LNCaP clone FGC (cell line): Measurements from ENCODE around the gene KMT2C.
"Not testable (repeated sequence)": the region's sequence is repeated elsewhere in the genome, so short reads cannot be mapped to it uniquely, and the experiment has no call there.

Experiments
- DNase-seq: peaks from one replicate; pipeline ENCODE4 v3.0.0-alpha.2; 2011; ENCODE audit warnings: low read depth
- H3K4me3 ChIP-seq: 2 replicates; pipeline ENCODE4 v1.5.1; 2011; ENCODE audit warnings: mild to moderate bottlenecking, low read depth, low read length, control low read depth
- TF ChIP-seq, protein P1 (sequence below): IDR thresholded peaks from 2 replicates; pipeline ENCODE4 v1.5.1; 2012; ENCODE audit warnings: mild to moderate bottlenecking; ENCODE audit not compliant: control insufficient read depth, insufficient read depth; ENCODE audit errors: extremely low read depth

The KMT2C gene

DNA sequence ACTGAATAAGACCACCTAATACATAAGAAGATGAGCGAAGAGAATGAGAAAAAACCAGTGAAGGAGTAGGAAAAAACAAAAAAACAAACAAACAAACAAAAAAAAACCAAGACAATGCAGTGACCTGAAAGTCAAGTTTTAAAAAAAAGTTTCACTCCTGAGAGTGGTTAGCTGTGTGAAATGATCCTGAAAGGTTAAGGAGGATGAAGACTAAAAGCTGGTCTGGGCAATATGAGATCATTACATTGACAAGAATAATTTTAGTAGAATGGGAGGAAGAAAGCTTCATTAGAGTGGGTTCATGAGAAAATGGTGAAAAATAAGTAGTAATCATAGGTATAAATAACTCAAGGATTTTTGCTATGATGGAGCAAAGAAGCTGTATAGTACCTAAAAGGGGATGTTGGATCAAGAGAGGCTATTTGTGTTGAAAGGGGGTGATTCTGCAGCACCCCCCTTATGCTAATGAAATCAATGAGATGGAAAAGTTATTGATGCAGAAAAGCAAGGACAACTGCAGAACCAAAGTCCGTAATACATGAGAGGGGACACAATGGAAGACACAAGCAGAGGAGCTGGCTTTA, 80.2 kb downstream of the KMT2C start:
- no peak for DNase-seq
- TF ChIP-seq, protein P1, sequence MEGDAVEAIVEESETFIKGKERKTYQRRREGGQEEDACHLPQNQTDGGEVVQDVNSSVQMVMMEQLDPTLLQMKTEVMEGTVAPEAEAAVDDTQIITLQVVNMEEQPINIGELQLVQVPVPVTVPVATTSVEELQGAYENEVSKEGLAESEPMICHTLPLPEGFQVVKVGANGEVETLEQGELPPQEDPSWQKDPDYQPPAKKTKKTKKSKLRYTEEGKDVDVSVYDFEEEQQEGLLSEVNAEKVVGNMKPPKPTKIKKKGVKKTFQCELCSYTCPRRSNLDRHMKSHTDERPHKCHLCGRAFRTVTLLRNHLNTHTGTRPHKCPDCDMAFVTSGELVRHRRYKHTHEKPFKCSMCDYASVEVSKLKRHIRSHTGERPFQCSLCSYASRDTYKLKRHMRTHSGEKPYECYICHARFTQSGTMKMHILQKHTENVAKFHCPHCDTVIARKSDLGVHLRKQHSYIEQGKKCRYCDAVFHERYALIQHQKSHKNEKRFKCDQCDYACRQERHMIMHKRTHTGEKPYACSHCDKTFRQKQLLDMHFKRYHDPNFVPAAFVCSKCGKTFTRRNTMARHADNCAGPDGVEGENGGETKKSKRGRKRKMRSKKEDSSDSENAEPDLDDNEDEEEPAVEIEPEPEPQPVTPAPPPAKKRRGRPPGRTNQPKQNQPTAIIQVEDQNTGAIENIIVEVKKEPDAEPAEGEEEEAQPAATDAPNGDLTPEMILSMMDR = no peak
- no peak overlapping the region for H3K4me3 ChIP-seq

DNA sequence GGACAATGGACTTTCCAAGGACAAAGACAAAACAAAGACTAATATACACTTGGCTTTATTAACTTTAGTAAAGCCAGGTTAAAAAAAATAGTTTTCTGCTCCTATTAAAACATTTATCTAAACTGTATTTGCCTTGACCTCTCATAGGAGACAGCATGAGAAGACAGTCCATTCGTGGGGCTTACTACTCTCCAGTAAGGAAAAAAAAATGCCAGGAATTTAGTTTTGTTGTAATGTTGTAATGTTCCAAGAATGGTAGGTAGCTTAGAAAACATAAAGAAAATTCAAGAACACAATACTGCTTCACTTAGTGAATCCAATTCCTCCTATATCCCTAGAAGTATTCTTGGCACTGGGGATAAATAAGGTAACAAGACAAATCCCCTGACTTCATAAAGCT, 81.7 kb downstream of the KMT2C start:
- DNase-seq = no peak
- H3K4me3 ChIP-seq = no peak overlapping the region
- TF ChIP-seq, protein P1 = no peak

DNA sequence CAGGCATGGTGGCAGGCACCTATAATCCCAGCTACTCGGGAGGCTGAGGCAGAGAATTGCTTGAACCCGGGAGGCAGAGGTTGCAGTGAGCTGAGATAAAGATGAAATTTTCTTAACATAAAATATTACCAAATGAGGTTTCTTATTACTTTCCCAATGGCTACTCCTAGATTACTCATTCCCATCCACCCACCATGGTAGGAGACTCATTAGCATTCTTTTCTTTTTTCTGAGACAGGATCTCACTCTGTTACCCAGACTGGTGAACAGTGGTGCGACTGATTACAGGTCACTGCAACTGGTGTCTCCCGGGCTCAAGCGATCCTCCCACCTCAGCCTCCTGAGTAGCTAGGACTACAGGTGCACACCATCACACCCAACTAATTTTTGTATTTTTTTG, 82.5 kb downstream of the KMT2C start:
- H3K4me3 ChIP-seq, DNase-seq: not testable (repeated sequence)

DNA sequence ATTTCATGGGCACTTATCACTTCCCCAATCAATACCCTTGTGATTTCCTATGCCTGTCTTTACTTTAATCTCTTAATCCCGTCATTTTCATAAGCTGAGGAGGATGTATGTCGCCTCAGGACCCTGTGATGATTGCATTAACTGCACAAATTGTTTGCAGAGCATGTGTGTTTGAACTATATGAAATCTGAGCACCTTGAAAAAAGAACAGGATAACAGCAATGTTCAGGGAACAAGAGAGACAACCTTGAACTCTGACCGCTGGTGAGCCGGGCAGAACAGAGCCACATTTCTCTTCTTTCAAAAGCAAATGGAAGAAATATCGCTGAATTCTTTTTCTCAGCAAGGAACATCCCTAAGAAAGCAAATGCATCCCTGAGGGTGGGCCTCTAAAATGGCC, 84.1 kb downstream of the KMT2C start:
- not testable (repeated sequence) for H3K4me3 ChIP-seq, DNase-seq

DNA sequence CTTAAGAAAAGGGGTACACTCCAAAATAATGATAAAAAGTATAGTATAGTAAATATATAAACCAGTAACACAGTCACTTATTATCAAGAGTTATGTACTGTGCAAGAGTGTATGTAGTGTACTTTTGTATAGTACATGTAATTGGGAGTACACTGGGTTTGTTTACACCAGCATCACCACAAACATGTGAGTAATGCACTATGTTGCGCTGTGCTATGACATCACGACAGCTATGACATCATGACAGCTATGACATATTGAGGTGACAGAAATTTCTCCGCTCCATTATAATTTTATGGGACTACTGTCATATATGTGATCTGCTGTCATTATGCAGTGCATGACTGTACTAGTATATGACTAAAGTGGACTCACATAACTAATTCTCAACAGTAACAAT, 84.6 kb downstream of the KMT2C start:
- H3K4me3 ChIP-seq = no peak overlapping the region
- no peak for DNase-seq
- TF ChIP-seq, protein P1 = no peak

DNA sequence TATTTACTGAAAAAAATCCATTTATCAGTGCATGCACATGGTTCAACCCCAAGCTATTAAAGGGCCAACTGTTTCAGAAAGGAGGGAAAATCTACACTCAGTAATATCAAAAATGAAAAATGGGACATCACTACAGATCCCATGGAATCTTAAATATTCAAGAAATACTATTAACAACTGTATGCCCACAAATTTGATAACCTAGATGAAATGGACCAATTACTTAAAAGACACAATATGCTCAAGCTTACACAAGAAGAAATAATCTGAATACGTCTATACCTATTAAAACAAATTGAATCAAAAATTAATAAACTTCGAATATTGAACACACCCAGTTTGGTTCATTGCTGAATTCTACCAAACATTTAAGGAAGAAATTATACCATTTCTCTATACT, 87.9 kb downstream of the KMT2C start:
- TF ChIP-seq, protein P1 = no peak
- H3K4me3 ChIP-seq = no peak overlapping the region
- DNase-seq = no peak

DNA sequence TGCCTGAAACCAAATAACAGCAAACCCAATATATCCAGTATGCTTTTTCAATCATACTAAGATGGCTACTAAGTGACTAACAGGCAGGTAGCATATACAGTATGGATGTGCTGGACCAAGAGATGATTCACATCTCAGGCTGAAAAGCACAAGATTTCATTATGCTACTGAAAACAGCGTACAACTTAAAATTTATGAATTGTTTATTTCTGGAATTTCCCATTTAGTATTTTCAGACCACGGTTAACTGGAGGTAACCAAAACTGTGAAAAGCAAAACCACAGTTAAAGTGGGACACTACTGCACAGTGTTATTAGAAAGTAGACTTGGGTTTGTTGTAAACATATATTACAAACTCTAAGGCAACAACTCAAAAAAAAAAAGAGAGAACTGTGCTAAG, 91.5 kb downstream of the KMT2C start:
- TF ChIP-seq, protein P1 = no peak
- H3K4me3 ChIP-seq = no peak overlapping the region
- DNase-seq = no peak

DNA sequence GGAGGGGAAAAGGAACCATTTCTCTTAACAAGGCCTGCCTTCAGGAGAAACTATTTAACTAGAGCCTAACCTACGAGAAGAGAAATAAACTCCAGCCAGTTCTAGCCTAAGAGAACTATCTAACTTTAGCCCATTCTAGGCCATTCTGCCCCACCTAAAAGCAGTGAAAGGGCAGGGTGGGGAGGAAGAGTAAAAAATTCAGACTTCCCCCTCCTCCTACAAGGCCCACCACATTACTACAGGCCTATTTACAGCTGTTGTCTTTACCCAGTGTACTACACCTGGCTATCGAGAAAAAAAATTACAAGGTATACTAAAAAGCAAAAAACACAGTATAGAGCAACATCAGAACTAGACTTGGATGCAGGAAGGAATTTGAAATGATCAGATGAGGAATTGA, 93.0 kb downstream of the KMT2C start:
- TF ChIP-seq, protein P1 = no peak
- DNase-seq = no peak
- H3K4me3 ChIP-seq = no peak overlapping the region
